Measurements from ENCODE around the gene GP1BA. TPM values are rescaled to one million over a fixed set of nuclear protein-coding genes. Genes with fewer than 3 reads are reported as not detected.

GP1BA gene
- total RNA-seq, 1 experiment from 2014 or later = not detected

- peak; percentile 80 to 86 for DNase-seq (ENCODE audit: low read depth in 1 of 2, low spot score in 2 of 2)
- Histone ChIP-seq H3K9me3 (replicated peaks) (no peaks in the 10 kb centered on the region), H3K4me1 (replicated peaks) (peaks cover 61% of the 10 kb centered on the region), H3K4me3 (peak overlapping the region; percentile 92), H3K27ac (peak overlapping the region; percentile 86), H3K36me3 (peaks cover 56% of the 10 kb centered on the region), H3K27me3 (replicated peaks) (no peaks in the 10 kb centered on the region)
These were observed 15.5 kb downstream of the GP1BA start for GRCh38 chr17:4947411-4948165.

- no peaks in the 10 kb centered on the region for H3K9me3 ChIP-seq (replicated peaks)
- peaks cover 69% of the 10 kb centered on the region for H3K4me1 ChIP-seq (replicated peaks)
- DNase-seq (ENCODE audit: low read depth in 1 of 2, low spot score in 2 of 2) = peak; percentile 88 to 89
- H3K4me3 ChIP-seq = peak within 1 kb of the TSS; percentile 92
- peaks cover 49% of the 10 kb centered on the region for H3K36me3 ChIP-seq
- peak within 1 kb of the TSS; percentile 92 for H3K27ac ChIP-seq
- H3K27me3 ChIP-seq (replicated peaks) = no peaks in the 10 kb centered on the region
These were observed 16.3 kb downstream of the GP1BA start, which contains the start of gene PFN1 for GRCh38 chr17:4948166-4948930. Gene PFN1, minus strand, starts transcription at chr17:4948530. Its CDS starts 136 bp downstream, at chr17:4948394.

DNA sequence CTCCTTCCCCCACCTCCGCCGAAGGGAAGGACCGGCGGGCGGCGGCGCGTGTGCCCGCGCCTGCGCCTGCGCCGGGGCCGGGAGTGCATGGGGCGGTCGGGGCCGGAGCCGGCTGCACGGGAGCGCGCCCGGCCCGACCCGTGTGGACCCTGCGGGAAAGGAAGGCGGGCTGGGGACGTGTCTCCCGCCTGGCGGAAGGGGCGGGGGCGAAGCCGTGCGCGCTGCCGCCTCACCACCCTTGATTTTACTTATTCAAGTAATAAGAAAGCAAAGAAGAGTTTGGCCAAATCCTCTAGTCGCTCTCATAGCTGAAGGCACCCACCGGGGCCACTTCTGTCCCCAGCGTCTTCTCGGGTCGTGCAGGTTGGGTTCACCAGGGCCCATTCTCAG, 16.8 kb downstream of the GP1BA start:
- peaks cover 43% of the 10 kb centered on the region for H3K36me3 ChIP-seq
- H3K4me1 ChIP-seq (replicated peaks) = peaks cover 75% of the 10 kb centered on the region
- H3K9me3 ChIP-seq (replicated peaks) = no peaks in the 10 kb centered on the region
- DNase-seq (ENCODE audit: low read depth in 1 of 2, low spot score in 2 of 2) = peak in 1 of 2 experiments; percentile 86
- no peaks in the 10 kb centered on the region for H3K27me3 ChIP-seq (replicated peaks)
- H3K4me3 ChIP-seq = peak overlapping the region; percentile 92
- peak overlapping the region; percentile 92 for H3K27ac ChIP-seq

DNA sequence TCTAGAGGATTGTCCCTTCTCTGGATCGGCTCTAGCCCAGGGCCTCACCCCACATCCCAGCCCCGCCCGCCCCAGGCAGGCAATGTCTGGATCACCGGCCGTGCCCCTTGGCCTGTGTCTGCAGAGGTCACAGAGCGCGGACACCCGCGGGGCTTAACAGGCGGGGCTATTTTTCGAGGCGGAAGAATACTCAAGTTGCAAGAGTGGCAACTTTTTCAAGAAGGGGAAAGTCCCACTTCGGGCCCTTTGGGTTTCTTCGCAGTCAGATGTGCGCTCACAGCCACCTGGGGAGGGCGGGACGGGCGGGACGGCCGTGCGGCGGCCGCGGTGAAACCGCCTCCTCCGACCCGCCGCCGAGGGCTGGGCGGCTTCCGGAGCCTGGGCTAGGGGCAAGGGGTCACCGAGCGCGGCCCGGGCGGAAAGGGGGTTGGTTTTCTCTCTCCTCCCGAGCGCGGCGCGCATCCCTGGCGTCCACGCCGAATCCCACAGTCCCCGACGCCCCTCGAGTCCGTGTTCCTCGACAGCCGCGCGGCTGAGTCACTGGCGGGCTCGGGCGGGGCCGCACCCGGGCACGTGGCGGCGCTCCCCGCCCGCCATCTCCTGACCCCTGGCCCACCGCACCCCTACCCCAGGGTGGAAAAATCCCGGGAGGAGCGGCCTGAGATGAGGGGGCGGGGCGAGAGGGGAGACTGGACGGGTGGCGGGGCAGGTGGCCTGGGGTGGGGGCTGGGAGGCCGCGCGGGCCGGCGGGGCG, 17.4 kb downstream of the GP1BA start:
- Histone ChIP-seq H3K4me1 (replicated peaks) (peaks cover 74% of the 10 kb centered on the region), H3K4me3 (peak overlapping the region; percentile 92), H3K36me3 (peaks cover 37% of the 10 kb centered on the region), H3K27me3 (replicated peaks) (no peaks in the 10 kb centered on the region), H3K27ac (peak overlapping the region; percentile 92), H3K9me3 (replicated peaks) (no peaks in the 10 kb centered on the region)
- peak; percentile 78 to 86 for DNase-seq (ENCODE audit: low read depth in 1 of 2, low spot score in 2 of 2)

DNA sequence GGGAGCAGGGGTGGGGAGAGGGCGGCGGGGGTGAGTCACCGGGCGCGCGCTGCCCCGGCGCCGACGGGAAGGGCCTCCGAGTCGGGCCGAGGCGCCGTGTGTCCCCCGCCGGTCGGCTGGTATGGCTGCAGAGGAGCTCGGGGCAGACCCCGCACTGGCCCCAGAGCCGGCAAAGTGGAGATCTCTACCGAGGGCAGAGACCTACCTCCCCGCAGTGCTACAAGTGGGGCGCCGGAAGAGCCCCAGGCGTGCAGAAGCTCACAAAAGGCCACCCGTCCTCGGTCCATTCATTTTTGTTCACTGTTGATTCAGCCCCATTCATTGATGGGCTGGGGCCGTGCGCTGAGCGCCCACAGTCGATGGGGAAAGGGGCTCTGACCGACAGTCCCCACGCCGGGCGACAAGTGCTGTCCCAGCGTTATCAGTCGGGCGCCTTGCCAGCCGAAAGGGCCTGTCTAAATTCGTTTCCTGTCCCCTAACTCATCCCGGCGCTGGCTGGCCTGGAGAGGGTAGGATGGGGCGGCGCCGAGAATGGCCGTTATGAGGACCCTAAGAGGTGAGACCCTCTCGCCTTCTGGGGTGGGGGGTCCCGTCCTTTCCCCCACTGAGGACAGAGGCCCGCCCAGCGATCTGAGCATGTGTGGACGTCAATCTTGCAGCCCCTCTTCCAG, 18.1 kb downstream of the GP1BA start:
- peak in 1 of 2 experiments; percentile 70 for DNase-seq (ENCODE audit: low read depth in 1 of 2, low spot score in 2 of 2)

GRCh38 chr17:4950746-4951204, 18.7 kb downstream of the GP1BA start, which contains the start of gene ENO3:
Gene ENO3, plus strand, starts transcription at chr17:4951119. Its CDS starts 711 bp downstream, at chr17:4951830.
- no peak for DNase-seq (ENCODE audit: low read depth in 1 of 2, low spot score in 2 of 2)
- Histone ChIP-seq H3K9me3 (replicated peaks) (no peaks in the 10 kb centered on the region), H3K4me3 (peak within 1 kb of the TSS; percentile 92), H3K27me3 (replicated peaks) (no peaks in the 10 kb centered on the region), H3K27ac (peak within 1 kb of the TSS; percentile 92), H3K4me1 (replicated peaks) (peaks cover 61% of the 10 kb centered on the region), H3K36me3 (peaks cover 24% of the 10 kb centered on the region)

More for the DNA sequence above, 18.1 kb downstream of the GP1BA start:
- H3K36me3 ChIP-seq = peaks cover 30% of the 10 kb centered on the region
- peak overlapping the region; percentile 92 for H3K27ac ChIP-seq
- peaks cover 67% of the 10 kb centered on the region for H3K4me1 ChIP-seq (replicated peaks)
- H3K9me3 ChIP-seq (replicated peaks) = no peaks in the 10 kb centered on the region
- peak overlapping the region; percentile 92 for H3K4me3 ChIP-seq
- no peaks in the 10 kb centered on the region for H3K27me3 ChIP-seq (replicated peaks)

DNA sequence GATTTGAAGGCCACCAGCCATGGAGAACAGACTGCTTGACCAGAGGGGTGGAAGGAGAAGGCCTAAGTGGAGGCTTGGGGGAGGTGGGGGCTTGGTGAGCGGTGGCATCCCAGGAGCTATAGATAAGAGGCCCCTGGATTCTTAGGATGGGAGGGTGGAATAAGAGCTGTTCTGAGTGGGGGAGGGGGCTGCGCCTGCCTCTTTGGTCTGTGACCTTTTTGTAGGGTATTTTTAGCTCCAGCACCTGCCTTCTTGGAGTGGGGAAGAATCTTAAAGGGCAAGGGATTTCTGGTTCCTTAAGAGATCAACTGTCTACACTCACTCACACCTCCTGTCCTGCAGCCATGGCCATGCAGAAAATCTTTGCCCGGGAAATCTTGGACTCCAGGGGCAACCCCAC, 19.4 kb downstream of the GP1BA start:
- no peak overlapping the region for H3K27ac ChIP-seq
- peaks cover 55% of the 10 kb centered on the region for H3K4me1 ChIP-seq (replicated peaks)
- no peaks in the 10 kb centered on the region for H3K9me3 ChIP-seq (replicated peaks)
- DNase-seq (ENCODE audit: low read depth in 1 of 2, low spot score in 2 of 2) = no peak
- no peaks in the 10 kb centered on the region for H3K27me3 ChIP-seq (replicated peaks)
- H3K4me3 ChIP-seq = no peak overlapping the region
- H3K36me3 ChIP-seq = peaks cover 17% of the 10 kb centered on the region

DNA sequence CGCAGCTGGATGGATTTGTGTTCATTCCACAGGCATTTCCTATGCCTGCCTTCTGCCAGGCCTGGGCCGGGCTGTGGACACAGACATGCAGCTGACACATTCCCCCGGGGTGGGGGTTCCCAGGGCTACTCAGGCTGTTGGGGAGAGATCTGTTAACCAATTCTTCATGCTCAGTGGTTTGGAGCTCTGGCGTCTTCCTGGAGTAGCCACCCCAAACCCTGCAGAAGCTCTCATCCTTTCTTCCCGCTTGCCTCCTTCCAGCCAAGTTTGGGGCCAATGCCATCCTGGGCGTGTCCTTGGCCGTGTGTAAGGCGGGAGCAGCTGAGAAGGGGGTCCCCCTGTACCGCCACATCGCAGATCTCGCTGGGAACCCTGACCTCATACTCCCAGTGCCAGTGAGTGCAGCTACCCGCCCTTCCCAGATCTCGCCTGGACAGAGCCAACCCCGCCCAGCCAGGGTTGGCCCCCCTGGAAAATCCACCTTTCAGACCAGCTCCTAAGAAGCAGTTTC, 21.4 kb downstream of the GP1BA start:
- Histone ChIP-seq H3K27me3 (replicated peaks) (no peaks in the 10 kb centered on the region), H3K9me3 (replicated peaks) (no peaks in the 10 kb centered on the region), H3K36me3 (peaks cover 6% of the 10 kb centered on the region; the same call in 1 of the 2 replicates), H3K4me3 (no peak overlapping the region), H3K27ac (no peak overlapping the region), H3K4me1 (replicated peaks) (peaks cover 55% of the 10 kb centered on the region)
- no peak for DNase-seq (ENCODE audit: low read depth in 1 of 2, low spot score in 2 of 2)

DNA sequence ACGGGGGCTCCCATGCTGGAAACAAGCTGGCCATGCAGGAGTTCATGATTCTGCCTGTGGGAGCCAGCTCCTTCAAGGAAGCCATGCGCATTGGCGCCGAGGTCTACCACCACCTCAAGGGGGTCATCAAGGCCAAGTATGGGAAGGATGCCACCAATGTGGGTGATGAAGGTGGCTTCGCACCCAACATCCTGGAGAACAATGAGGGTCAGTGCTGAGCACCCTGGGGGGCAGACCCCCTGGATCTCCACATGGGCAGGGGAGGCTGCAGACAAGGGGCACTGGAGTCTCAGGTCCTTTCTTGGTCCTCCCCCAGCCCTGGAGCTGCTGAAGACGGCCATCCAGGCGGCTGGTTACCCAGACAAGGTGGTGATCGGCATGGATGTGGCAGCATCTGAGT, 23.0 kb downstream of the GP1BA start:
- H3K4me1 ChIP-seq (replicated peaks) = peaks cover 41% of the 10 kb centered on the region
- peaks cover 22% of the 10 kb centered on the region for H3K36me3 ChIP-seq
- no peak overlapping the region for H3K4me3 ChIP-seq
- no peaks in the 10 kb centered on the region for H3K9me3 ChIP-seq (replicated peaks)
- no peak overlapping the region for H3K27ac ChIP-seq
- no peak for DNase-seq (ENCODE audit: low read depth in 1 of 2, low spot score in 2 of 2)
- no peaks in the 10 kb centered on the region for H3K27me3 ChIP-seq (replicated peaks)

- no peaks in the 10 kb centered on the region for H3K27me3 ChIP-seq (replicated peaks)
- H3K4me1 ChIP-seq (replicated peaks) = peaks cover 26% of the 10 kb centered on the region
- no peak for DNase-seq (ENCODE audit: low read depth in 1 of 2, low spot score in 2 of 2)
- no peak overlapping the region for H3K4me3 ChIP-seq
- peaks cover 34% of the 10 kb centered on the region for H3K36me3 ChIP-seq
- no peak overlapping the region for H3K27ac ChIP-seq
- no peaks in the 10 kb centered on the region for H3K9me3 ChIP-seq (replicated peaks)
These were observed 24.5 kb downstream of the GP1BA start for GRCh38 chr17:4956493-4957061.

GRCh38 chr17:4958102-4958501, 26.0 kb downstream of the GP1BA start:
- Histone ChIP-seq H3K27me3 (replicated peaks) (no peaks in the 10 kb centered on the region), H3K9me3 (replicated peaks) (no peaks in the 10 kb centered on the region), H3K4me3 (no peak overlapping the region), H3K4me1 (replicated peaks) (peaks cover 11% of the 10 kb centered on the region), H3K27ac (no peak overlapping the region), H3K36me3 (peaks cover 40% of the 10 kb centered on the region)
- no peak for DNase-seq (ENCODE audit: low read depth in 1 of 2, low spot score in 2 of 2)

DNA sequence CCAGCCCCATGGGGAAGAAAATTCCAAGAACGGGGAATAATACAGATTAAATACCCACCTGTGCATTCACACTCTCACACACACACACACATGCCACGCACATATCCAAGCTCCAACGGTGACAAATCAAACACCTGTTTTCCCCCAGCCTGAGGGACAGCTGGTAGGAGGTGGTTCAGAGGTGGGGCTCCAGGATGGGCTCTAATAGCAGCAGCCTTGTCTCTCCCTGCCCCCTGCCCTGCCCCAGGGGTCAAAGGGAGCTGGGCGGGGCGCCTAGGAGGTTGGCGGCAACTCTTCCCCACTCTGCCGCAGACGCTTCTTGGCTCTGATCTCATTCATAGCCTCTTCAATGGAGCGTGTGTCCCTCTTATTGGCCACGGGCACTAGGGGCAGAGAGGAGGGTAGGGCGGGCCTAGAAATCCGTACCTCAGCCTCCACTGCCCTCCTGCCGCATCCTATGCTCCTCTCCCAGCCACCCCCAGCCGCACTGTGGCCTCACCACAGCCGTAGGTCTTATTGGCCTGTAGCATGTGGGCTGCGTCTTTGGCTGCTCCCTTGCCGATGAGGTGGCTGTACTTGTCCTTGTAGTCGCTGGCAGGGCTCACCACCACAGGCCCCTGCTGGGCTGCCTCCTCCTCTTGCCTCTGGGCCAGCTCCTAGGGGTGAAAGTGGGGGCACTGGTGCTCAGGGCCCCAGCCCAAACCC, 27.3 kb downstream of the GP1BA start:
- Histone ChIP-seq H3K9me3 (replicated peaks) (no peaks in the 10 kb centered on the region), H3K4me3 (no peak overlapping the region), H3K27me3 (replicated peaks) (no peaks in the 10 kb centered on the region), H3K4me1 (replicated peaks) (no peaks in the 10 kb centered on the region), H3K27ac (no peak overlapping the region), H3K36me3 (peaks cover 41% of the 10 kb centered on the region)
- DNase-seq (ENCODE audit: low read depth in 1 of 2, low spot score in 2 of 2) = no peak
